ENCODE results near the gene FAT3. TPM values are rescaled to one million over a fixed set of nuclear protein-coding genes. Genes with fewer than 3 reads are reported as not detected.
A peak's percentile ranks its signal among the peaks of the same experiment; 100 is the strongest.

Gene FAT3
- total RNA-seq, 1 experiment from 2014 or later: not detected

- Histone ChIP-seq H3K4me3 (ENCODE audit: low read length) (no peak overlapping the region), H3K27ac (ENCODE audit: low read length) (no peak overlapping the region), H4K20me1 (ENCODE audit: low read length) (no peaks in the 10 kb centered on the region), H2AFZ (ENCODE audit: low read length) (no peak overlapping the region), H3K9me2 (replicated peaks; ENCODE audit: low read length) (no peaks in the 10 kb centered on the region), H3K27me3 (ENCODE audit: low read length) (no peaks in the 10 kb centered on the region), H3F3A (ENCODE audit: low read length, unreplicated experiment) (no peaks in the 10 kb centered on the region), H3K79me2 (ENCODE audit: low read length) (no peaks in the 10 kb centered on the region), H3K9me3 (ENCODE audit: low read length) (0 out of 2 replicates have a peak, but pooled peaks cover 11% of the 10 kb centered on the region), H3K4me2 (ENCODE audit: low read length) (no peak overlapping the region), H3K36me3 (ENCODE audit: low read depth, low read length) (no peaks in the 10 kb centered on the region), H3K4me1 (ENCODE audit: insufficient read depth, low read length) (no peaks in the 10 kb centered on the region), H3K9ac (ENCODE audit: low read length) (no peak overlapping the region)
- ChIA-PET POLR2A (ENCODE audit: unreplicated experiment) (no interaction called here), CTCF (no interaction called here)
- TF ChIP-seq EZH2phosphoT487 (IDR thresholded peaks at IDR 0.05; ENCODE audit: borderline replicate concordance, low read length): no peak
- TF ChIP-seq, protein P1, sequence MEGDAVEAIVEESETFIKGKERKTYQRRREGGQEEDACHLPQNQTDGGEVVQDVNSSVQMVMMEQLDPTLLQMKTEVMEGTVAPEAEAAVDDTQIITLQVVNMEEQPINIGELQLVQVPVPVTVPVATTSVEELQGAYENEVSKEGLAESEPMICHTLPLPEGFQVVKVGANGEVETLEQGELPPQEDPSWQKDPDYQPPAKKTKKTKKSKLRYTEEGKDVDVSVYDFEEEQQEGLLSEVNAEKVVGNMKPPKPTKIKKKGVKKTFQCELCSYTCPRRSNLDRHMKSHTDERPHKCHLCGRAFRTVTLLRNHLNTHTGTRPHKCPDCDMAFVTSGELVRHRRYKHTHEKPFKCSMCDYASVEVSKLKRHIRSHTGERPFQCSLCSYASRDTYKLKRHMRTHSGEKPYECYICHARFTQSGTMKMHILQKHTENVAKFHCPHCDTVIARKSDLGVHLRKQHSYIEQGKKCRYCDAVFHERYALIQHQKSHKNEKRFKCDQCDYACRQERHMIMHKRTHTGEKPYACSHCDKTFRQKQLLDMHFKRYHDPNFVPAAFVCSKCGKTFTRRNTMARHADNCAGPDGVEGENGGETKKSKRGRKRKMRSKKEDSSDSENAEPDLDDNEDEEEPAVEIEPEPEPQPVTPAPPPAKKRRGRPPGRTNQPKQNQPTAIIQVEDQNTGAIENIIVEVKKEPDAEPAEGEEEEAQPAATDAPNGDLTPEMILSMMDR (conservative IDR thresholded peaks at IDR 0.05; ENCODE audit: low read depth, low read length): no peak
- TF ChIP-seq EZH2 (IDR thresholded peaks at IDR 0.05; ENCODE audit: low read length, unreplicated experiment): no peak
- no peak for ATAC-seq
- no TSS peak for BruUV-seq (replicated peaks)
- intact Hi-C loops (cut with micrococcal nuclease): no loop called here
- DNase-seq: no peak
Observed at GRCh38 chr11:92180226-92180625, 44.4 kb upstream of the FAT3 start.

- DNase-seq (peak; percentile 48), ATAC-seq (no peak)
- intact Hi-C loops (cut with micrococcal nuclease): no loop called here
- no peak for TF ChIP-seq EZH2phosphoT487 (IDR thresholded peaks at IDR 0.05; ENCODE audit: borderline replicate concordance, low read length)
- no peak for TF ChIP-seq EZH2 (IDR thresholded peaks at IDR 0.05; ENCODE audit: low read length, unreplicated experiment)
- TF ChIP-seq, protein P1 (conservative IDR thresholded peaks at IDR 0.05; ENCODE audit: low read depth, low read length): no peak
- Histone ChIP-seq H2AFZ (ENCODE audit: low read length) (no peak overlapping the region), H3K9me2 (replicated peaks; ENCODE audit: low read length) (no peaks in the 10 kb centered on the region), H3K36me3 (ENCODE audit: low read depth, low read length) (no peaks in the 10 kb centered on the region), H4K20me1 (ENCODE audit: low read length) (no peaks in the 10 kb centered on the region), H3K4me1 (ENCODE audit: insufficient read depth, low read length) (no peaks in the 10 kb centered on the region), H3K4me2 (ENCODE audit: low read length) (no peak overlapping the region), H3K4me3 (ENCODE audit: low read length) (no peak overlapping the region), H3F3A (ENCODE audit: low read length, unreplicated experiment) (no peaks in the 10 kb centered on the region), H3K27me3 (ENCODE audit: low read length) (no peaks in the 10 kb centered on the region), H3K27ac (ENCODE audit: low read length) (no peak overlapping the region), H3K9ac (ENCODE audit: low read length) (no peak overlapping the region), H3K9me3 (ENCODE audit: low read length) (0 out of 2 replicates have a peak, but pooled peaks cover 11% of the 10 kb centered on the region), H3K79me2 (ENCODE audit: low read length) (no peaks in the 10 kb centered on the region)
- CTCF ChIA-PET: no interaction called here
- no TSS peak for BruUV-seq (replicated peaks)
- POLR2A ChIA-PET (ENCODE audit: unreplicated experiment): no interaction called here
Observed at GRCh38 chr11:92180664-92181251, 43.9 kb upstream of the FAT3 start.

DNA sequence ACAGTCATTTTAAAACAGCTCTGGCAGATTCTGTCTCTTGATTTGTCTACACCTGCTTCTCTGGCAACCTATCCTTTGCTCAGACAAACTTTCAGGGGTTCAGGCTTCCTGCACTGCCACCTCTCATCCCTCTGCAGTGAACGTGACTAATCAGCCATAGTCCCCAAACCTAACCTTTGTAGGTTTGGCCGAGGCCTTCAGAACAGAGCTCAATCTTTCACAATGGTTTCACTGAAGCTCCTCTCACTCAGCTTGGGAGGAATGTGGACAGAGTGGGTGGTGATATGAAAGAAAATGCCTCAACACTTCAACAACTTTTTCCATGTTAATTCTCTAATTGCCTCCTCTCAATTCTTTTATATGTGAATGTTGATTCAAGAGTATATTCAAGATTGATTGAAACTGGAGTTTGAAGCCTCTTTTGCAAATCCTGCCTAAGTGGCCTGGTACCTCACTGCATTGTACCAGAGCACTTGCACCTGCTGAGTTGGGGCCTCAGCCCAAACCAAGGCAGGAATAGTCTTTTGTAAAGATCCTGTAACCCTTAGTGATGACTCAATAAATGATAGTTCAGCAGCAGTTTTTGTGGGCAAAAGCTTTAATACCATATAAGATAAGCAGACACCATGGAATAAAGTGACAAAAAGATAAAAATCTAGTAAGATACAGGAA lies 33.9 kb upstream of the FAT3 start:
- TF ChIP-seq EZH2 (IDR thresholded peaks at IDR 0.05; ENCODE audit: low read length, unreplicated experiment): no peak
- TF ChIP-seq EZH2phosphoT487 (IDR thresholded peaks at IDR 0.05; ENCODE audit: borderline replicate concordance, low read length): no peak
- TF ChIP-seq, protein P1 (conservative IDR thresholded peaks at IDR 0.05; ENCODE audit: low read depth, low read length): no peak
- H3K27ac ChIP-seq (ENCODE audit: low read length): no peak overlapping the region
- no TSS peak for BruUV-seq (replicated peaks)
- POLR2A ChIA-PET (ENCODE audit: unreplicated experiment): no interaction called here
- no peaks in the 10 kb centered on the region for H3K4me1 ChIP-seq (ENCODE audit: insufficient read depth, low read length)
- H3F3A ChIP-seq (ENCODE audit: low read length, unreplicated experiment): no peaks in the 10 kb centered on the region
- no peaks in the 10 kb centered on the region for H3K36me3 ChIP-seq (ENCODE audit: low read depth, low read length)
- no peaks in the 10 kb centered on the region for H4K20me1 ChIP-seq (ENCODE audit: low read length)
- intact Hi-C loops (cut with micrococcal nuclease): no loop called here
- H3K9ac ChIP-seq (ENCODE audit: low read length): no peak overlapping the region
- no peaks in the 10 kb centered on the region for H3K79me2 ChIP-seq (ENCODE audit: low read length)
- ATAC-seq: no peak
- DNase-seq: no peak
- CTCF ChIA-PET: no interaction called here
- H3K9me2 ChIP-seq (replicated peaks; ENCODE audit: low read length): no peaks in the 10 kb centered on the region
- H3K4me3 ChIP-seq (ENCODE audit: low read length): no peak overlapping the region
- no peaks in the 10 kb centered on the region for H3K9me3 ChIP-seq (ENCODE audit: low read length)
- no peak overlapping the region for H2AFZ ChIP-seq (ENCODE audit: low read length)
- no peaks in the 10 kb centered on the region for H3K27me3 ChIP-seq (ENCODE audit: low read length)
- H3K4me2 ChIP-seq (ENCODE audit: low read length): no peak overlapping the region
